GM13976 (cell line): ENCODE data around the gene DNAJB1.

Experiments
- DNase-seq: peaks from one replicate; pipeline ENCODE4 v3.0.0; 2012; ENCODE audit warnings: low spot score
- CTCF ChIP-seq: IDR thresholded peaks from 2 replicates; pipeline ENCODE4 v1.5.1; 2012; ENCODE audit warnings: borderline replicate concordance, mild to moderate bottlenecking; ENCODE audit not compliant: insufficient read depth; ENCODE audit errors: extremely low read depth, missing control alignments, control extremely low read depth
- in situ Hi-C: fragments of 300-500 bp; cut with MboI; formaldehyde crosslinking; loops from one replicate; pipeline ENCODE4 v1.12.0; 2022; ENCODE audit warnings: low sequenced_read_pairs, mixed read lengths, inconsistent platforms; ENCODE audit not compliant: unreplicated experiment

The DNAJB1 gene

GRCh38 chr19:14517840-14518505 lies at the start of gene DNAJB1:
DNAJB1 (minus strand) TSS chr19:14518397; CDS start chr19:14518349, 48 bp downstream.
- in situ Hi-C loops = no loop called here
- no peak for TF ChIP-seq CTCF
- DNase-seq = peak; percentile 94

- no peak for DNase-seq
- TF ChIP-seq CTCF = no peak
- in situ Hi-C loops = loop anchor here (25.0 kb wide), 2 partner anchors 320 to 545 kb away; partner anchors contain the start of genes OR7A17 and SYDE1
These were observed 48.9 kb upstream of the DNAJB1 start for GRCh38 chr19:14567079-14567478.

- no peak for TF ChIP-seq CTCF
- DNase-seq = peak; percentile 9
These were observed 48.5 kb upstream of the DNAJB1 start for GRCh38 chr19:14566712-14567077.

GRCh38 chr19:14565765-14566711 lies 47.8 kb upstream of the DNAJB1 start:
- peak; percentile 6 for DNase-seq
- in situ Hi-C loops = loop anchor here (25.0 kb wide), 2 partner anchors 321 to 546 kb away; partner anchors contain the start of genes OR7A17 and SYDE1
- TF ChIP-seq CTCF = no peak

More at GRCh38 chr19:14566712-14567077, 48.5 kb upstream of the DNAJB1 start:
- in situ Hi-C loops = loop anchor here (25.0 kb wide), 2 partner anchors 321 to 546 kb away; partner anchors contain the start of genes OR7A17 and SYDE1

- TF ChIP-seq CTCF = no peak
- DNase-seq = no peak
- in situ Hi-C loops = loop anchor here (25.0 kb wide), 2 partner anchors 322 to 547 kb away; partner anchors contain the start of genes OR7A17 and SYDE1
These were observed 47.1 kb upstream of the DNAJB1 start for GRCh38 chr19:14565298-14565679.

- in situ Hi-C loops = loop anchor here (25.0 kb wide), 2 partner anchors 323 to 548 kb away; partner anchors contain the start of genes OR7A17 and SYDE1
- DNase-seq = peak; percentile 6
These were observed 46.6 kb upstream of the DNAJB1 start for GRCh38 chr19:14564652-14565297.
